GM19351 (cell line): ENCODE measurements around the gene TMEM184A.
"Not testable (repeated sequence)": the region's sequence is repeated elsewhere in the genome, so short reads cannot be mapped to it uniquely, and the experiment has no call there.

Experiments
- ATAC-seq: cut with Tn5 transposase; IDR thresholded peaks from one replicate; pipeline ENCODE4 v1.9.1; 2021; ENCODE audit warnings: mild to moderate bottlenecking, moderate library complexity; ENCODE audit not compliant: unreplicated experiment

The TMEM184A gene

GRCh38 chr7:1529383-1530116 lies 26.5 kb downstream of the TMEM184A start:
- no peak for ATAC-seq

DNA sequence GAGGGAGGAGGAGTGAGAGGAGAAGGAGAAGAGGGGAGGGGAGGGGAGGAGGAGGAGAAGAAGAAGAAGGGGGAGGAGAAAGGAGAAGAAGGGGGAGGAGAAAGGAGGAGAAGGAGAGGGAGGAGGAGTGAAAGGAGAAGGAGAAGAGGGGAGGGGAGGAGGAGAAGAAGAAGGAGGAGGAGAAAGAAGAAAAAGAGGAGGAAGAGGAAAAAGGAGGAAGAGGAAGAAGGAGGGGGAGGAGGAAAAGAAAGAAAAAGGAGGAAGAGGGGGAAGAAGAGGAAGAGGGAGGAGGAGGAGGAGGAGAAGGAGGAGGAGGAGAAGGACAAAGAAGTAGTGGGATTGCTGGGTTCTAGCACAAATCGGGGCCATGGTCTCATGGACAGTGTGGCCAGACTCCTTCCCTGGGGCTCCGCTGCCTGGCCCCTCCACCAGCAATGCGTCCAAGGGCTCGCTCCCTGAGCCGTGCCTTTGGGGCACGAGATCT lies 29.7 kb downstream of the TMEM184A start:
- ATAC-seq: no peak

DNA sequence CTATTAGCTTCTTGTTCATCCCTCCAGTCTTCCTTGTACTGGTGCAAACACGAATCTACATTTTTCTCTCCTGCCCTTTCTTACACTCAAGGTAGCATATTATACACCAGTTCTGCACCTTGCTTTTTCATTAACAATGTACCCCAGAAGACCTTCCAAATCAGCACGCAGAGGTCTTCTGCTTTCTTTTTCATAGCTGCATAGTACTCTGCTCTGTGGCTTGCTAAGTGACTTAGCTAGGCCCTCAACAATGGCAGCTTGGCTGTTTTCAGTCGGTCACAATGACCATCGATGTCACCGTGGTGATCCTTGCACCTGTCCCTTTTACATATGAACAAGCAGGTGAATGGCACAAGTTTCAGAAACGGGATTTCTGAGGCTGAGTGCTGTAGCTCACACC lies 30.6 kb downstream of the TMEM184A start:
- no peak for ATAC-seq

GRCh38 chr7:1523844-1524243 lies 32.2 kb downstream of the TMEM184A start:
- no peak for ATAC-seq

DNA sequence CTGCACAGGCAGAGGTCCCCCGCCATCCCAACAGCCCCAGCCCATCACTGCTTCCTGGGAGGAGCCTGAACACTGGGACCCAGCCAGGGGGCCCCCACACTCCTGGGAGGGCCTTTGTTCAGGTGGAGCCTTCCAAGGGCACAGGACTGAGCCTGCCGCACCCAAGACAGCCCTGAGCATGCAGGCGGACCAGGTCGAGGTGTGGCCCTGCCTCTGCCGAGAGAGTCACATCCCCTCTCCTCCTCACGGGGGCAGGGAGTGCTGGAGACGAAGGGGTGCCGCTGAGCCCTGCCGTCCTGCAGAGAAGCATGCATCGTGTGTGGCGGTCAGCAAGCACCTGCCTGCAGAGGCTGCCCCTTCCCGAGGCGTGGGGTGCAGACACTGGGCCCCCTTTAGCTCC lies 32.8 kb downstream of the TMEM184A start:
- no peak for ATAC-seq

- ATAC-seq: no peak
Measured at GRCh38 chr7:1521456-1521855, 34.5 kb downstream of the TMEM184A start.

GRCh38 chr7:1520539-1521234 lies 35.3 kb downstream of the TMEM184A start:
- ATAC-seq: no peak

DNA sequence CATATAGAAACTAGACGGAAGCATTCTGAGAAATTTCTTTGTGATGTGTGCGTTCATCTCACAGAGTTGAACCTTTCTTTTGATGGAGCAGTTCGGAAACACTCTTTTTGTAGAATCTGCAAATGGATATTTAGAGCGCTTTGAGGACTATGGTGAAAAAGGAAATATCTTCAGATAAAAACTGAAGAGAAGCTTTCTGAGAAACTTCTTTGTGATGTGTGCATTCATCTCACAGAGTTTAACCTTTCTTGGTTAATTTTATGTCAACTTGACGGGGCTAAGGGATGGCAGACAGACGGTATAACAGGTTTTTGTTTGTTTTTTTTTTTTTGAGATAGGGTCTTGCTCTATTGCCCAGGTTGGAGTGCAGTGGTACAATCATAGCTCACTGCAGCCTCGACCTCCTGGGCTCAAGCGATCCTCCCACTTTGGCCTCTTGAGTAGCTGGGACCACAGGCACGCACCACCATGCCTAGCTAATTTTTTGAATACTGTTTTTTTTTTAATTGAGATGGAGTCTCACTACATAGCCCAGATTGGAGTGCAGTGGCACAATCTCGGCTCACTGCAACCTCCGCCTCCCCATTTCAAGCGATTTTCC lies 36.6 kb downstream of the TMEM184A start:
- ATAC-seq: not testable (repeated sequence)

DNA sequence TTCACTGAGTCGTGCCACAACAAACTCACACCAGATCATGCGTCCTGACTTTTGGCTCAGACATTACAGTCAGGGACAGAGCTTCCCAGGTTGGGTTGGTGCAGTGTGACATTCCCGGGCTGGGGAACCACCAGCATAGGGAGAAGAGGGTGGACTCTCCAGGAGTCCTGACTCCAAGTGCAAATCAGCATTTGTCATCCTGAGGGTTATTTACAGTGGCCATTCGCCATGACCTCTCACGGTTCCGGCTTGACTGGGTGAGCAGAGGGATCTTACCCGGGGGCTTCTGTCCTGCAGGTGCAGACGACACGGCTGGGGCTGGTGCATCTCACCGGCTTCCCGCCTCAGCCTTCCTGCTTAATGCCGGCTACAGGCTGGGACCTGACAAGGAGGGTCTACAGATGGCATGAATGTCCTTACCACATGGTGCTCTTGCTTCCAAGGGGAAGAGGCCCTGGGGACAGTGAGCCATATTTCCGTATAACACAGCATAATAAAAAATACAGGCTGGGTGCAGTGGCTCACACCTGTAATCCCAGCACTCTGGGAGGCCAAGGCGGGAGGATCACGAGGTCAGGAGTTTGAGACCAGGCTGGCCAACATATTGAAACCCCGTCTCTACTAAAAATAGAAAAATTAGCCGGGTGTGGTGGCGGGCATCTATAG lies 39.3 kb downstream of the TMEM184A start:
- no peak for ATAC-seq

DNA sequence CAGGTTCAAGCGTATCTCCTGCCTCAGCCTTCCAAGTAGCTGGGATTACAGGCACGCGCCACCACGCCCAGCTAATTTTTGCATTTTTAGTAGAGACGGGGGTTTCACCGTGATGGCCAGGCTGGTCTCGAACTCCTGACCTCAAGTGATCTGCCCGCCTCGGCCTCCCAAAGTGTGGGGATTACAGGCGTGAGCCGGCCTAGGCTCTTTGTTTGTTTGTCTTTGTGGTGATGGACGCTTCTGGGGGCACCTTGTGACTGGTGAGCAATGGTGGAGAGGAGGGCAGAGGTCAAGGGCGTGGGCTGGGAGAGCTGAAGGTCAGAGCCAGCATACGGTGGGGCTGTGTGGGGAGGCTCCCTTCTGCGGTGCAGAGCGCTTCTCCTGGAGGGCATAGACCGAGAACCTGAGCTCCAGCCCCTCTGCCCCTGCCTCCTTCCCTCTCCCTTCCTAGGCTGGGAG lies 40.5 kb downstream of the TMEM184A start:
- ATAC-seq: not testable (repeated sequence)

GRCh38 chr7:1514995-1515401 lies 41.0 kb downstream of the TMEM184A start:
- ATAC-seq: no peak

- ATAC-seq: no peak
Measured at GRCh38 chr7:1514407-1514806, 41.6 kb downstream of the TMEM184A start.

DNA sequence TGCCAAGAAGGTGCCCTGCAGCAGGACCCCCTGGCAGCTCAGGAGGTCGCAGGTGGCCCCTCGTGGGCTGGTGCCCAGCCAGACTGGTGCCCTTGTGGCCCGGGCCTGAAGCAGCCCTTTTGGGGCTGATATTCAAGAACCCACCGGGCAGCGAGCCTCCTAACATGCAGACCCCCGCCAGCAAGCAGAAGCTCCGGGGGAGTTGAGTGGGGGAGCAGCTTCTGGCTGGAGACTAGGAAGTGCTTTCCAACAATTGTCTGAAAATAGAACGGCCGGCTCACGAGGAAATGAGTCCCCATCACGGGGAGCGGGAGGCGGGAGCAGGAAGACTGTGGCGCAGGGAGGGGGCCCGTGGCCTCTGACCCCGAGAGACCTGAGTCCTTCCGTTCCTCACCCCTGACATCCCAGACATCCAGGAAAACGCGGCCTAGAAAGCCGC lies 42.3 kb downstream of the TMEM184A start:
- no peak for ATAC-seq

DNA sequence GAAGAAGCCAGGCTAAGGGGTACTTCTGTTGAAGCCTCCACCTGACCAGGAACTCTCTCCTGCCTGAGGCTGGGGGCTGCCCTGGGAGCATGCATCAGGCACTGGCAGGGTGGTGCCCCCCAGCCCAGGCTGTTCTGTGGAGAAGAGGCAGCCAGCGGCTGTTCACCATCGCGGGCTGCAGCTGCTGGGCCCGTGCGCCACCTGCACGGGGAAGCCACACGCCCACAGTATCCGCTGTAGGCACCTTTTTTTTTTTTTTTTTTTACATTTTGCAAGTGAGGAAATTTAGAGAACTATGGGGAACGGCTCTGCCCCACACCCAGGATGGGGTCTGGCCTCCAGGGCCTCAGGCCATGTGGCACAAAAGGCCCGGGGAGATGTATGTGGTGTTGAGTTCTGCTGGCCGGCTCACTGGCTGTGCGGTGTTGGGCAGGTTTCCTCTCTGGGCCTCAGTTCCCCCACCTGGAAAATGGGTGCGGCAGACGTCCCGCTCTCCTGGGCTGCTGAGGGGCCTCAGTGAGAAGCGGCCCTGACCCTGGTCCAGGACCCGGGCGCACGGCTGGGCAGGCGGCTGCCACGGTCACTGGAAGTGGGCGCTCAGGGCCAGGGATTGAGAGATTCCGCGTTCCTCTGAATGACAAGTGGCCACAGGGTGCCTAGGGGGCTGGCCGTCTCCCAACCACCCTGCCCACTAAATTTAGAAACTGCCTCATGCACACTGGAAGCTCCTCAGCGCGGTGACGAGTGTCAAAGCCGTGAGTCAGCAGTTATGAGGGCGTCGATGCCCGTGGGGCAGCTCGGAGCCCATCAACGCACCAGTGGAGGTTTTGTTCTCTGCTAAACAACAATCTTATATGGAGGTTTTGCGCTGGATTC lies 43.0 kb downstream of the TMEM184A start:
- ATAC-seq: peak; percentile 73

DNA sequence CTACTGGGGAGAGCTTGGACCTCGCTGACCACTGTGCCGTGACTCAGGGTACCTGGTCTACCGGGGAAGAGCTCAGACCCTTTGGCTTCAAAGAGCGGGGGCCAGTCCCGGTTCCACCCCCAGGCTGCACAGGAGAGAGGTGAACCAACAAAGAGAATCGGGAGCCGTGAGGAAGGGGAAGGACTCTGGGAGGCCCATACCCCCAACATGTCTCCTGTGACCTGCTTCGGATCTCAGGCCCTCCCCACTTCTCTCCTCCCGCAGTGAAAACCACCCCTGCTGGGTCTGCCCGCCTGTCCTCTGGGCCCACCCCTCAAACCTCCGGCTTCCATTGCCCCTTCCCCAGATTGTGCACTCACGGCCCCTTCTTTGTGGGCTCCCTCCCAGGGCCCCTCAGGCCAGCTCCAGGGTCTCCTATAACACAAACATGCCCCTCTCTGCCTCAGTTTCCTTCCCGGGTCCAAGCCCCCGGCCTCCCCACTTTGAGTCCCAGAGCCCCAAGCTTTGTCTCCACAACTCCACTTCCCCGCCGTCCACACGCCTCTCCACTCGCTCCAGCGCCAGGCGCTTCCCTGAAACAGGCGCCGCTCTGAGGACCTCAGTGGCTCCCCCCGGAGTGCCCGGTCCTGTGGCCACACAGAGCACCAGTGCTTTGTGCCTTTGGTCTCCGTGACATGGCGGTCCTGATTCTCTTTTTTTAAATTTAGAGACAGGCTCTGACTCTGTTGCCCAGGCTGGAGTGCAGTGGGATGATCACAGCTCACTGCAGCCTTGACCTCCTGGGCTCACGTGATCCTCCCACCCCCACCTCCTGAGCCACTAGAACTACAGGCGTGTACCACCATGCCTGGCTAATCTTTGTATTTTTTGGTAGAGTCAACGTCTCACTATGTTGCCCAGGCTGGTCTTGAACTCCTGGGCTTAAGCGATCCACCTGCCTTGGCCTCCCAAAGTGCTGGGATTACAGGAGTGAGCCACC lies 44.3 kb downstream of the TMEM184A start:
- no peak for ATAC-seq

- no peak for ATAC-seq
Measured at GRCh38 chr7:1510780-1511154, 45.2 kb downstream of the TMEM184A start.

- ATAC-seq: no peak
Measured at GRCh38 chr7:1509226-1509625, 46.8 kb downstream of the TMEM184A start.

DNA sequence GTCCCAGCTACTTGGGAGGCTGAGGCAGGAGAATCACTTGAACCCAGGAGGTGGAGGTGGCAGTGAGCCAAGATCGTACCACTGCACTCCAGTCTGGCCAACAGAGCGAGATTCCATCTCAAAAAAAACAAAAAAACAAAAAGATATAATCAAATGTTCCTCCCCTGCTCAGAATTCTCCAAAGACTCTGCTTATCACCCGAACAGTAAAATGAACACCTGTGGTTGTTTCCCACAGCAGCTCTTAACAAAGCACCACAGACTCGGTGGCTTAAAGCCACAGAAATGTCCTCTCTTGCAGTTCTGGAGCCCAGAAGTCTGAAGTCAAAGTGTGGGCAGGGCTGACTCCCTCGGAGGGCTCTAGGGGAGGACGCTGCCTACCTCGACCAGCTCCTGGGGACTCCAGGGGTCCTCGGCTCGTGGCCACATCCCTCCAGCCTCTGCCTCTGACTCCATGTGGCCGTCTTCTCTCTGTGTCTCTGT lies 47.7 kb downstream of the TMEM184A start:
- no peak for ATAC-seq
